Activated T-cell treated with anti-CD3 and anti-CD28 coated beads, Interleukin-2, amount 50 U/mL, for 72 hours (primary cell): ENCODE measurements around the gene LOXL1. TPM values are rescaled to one million over a fixed set of nuclear protein-coding genes. Genes with fewer than 3 reads are reported as not detected.

Experiments
- ATAC-seq, 2 donors: fragments of 150-1000 bp; cut with Tn5 transposase; replicated peaks in 1 of 2; 2 replicates each; pipeline ENCODE4 v1.10.0; 2021; ENCODE audit warnings: moderate library complexity in 2 of 2, mild to moderate bottlenecking in 1 of 2
- DNase-seq, 2 donors: peaks; one replicate each; pipeline ENCODE4 v3.0.0; 2021 to 2022; ENCODE audit warnings: mixed read lengths in 1 of 2
- H3K27ac Mint-ChIP-seq: one replicate; pipeline ENCODE4 v1.8.0; 2022; ENCODE audit warnings: mild to moderate bottlenecking, moderate library complexity, mixed read lengths
- H3K27me3 Mint-ChIP-seq: one replicate; pipeline ENCODE4 v1.8.0; 2022; ENCODE audit warnings: low read depth, mixed read lengths
- H3K36me3 Mint-ChIP-seq, 2 donors: one replicate each; pipeline ENCODE4 v1.8.0; 2022; ENCODE audit warnings: mixed read lengths in 2 of 2, mild to moderate bottlenecking in 1 of 2; ENCODE audit not compliant: insufficient read depth in 2 of 2
- H3K4me1 Mint-ChIP-seq: one replicate; pipeline ENCODE4 v1.8.0; 2022; ENCODE audit warnings: low read depth, mixed read lengths
- H3K4me3 Mint-ChIP-seq, 2 donors: one replicate each; pipeline ENCODE4 v1.8.0; 2022; ENCODE audit warnings: mild to moderate bottlenecking in 2 of 2, mixed read lengths in 2 of 2, moderate library complexity in 2 of 2
- H3K9me3 Mint-ChIP-seq, 2 donors: one replicate each; pipeline ENCODE4 v1.8.0; 2022; ENCODE audit warnings: mixed read lengths in 2 of 2
- total RNA-seq, 2 donors: library from RNA; stranded (reverse); gene quantifications; one replicate each; pipeline ENCODE4 v1.2.3, GENCODE V29; 2022

The LOXL1 gene
- total RNA-seq, 2 donors from 2014 or later = 1.9 to 2.5 TPM

- no peak overlapping the region for H3K4me3 Mint-ChIP-seq
- no peak overlapping the region for H3K27ac Mint-ChIP-seq
- H3K4me1 Mint-ChIP-seq = peaks cover 71% of the 10 kb centered on the region
Observed at GRCh38 chr15:73989001-73989798, 62.9 kb downstream of the LOXL1 start.

GRCh38 chr15:73990250-73991005 is 64.2 kb downstream of the LOXL1 start:
- Mint-ChIP-seq H3K4me3 (peak overlapping the region; percentile 39 to 100), H3K4me1 (peaks cover 62% of the 10 kb centered on the region), H3K9me3 (no peaks in the 10 kb centered on the region), H3K27me3 (no peaks in the 10 kb centered on the region), H3K36me3 (peaks cover 4 to 8% of the 10 kb centered on the region in 2 donors), H3K27ac (no peak overlapping the region)
- no peak for ATAC-seq
- no peak for DNase-seq

More at GRCh38 chr15:73989001-73989798, 62.9 kb downstream of the LOXL1 start:
- Mint-ChIP-seq H3K27me3 (no peaks in the 10 kb centered on the region), H3K9me3 (no peaks in the 10 kb centered on the region), H3K36me3 (peaks cover 0 to under 1% of the 10 kb centered on the region in 2 donors)
- ATAC-seq = no peak
- DNase-seq = no peak

- Mint-ChIP-seq H3K27me3 (no peaks in the 10 kb centered on the region), H3K9me3 (no peaks in the 10 kb centered on the region), H3K4me3 (peak overlapping the region; percentile 93 to 100), H3K27ac (peak overlapping the region; percentile 24), H3K4me1 (peaks cover 62% of the 10 kb centered on the region), H3K36me3 (peaks cover 4 to 10% of the 10 kb centered on the region in 2 donors)
- ATAC-seq = no peak
- no peak for DNase-seq
Observed at GRCh38 chr15:73991260-73991659, 65.0 kb downstream of the LOXL1 start.

- Mint-ChIP-seq H3K4me3 (peak within 1 kb of the TSS; percentile 93 to 100), H3K27ac (peak within 1 kb of the TSS; percentile 90), H3K4me1 (peaks cover 62% of the 10 kb centered on the region), H3K36me3 (peaks cover 4 to 10% of the 10 kb centered on the region in 2 donors), H3K27me3 (no peaks in the 10 kb centered on the region), H3K9me3 (no peaks in the 10 kb centered on the region)
- DNase-seq = peak; percentile 95 to 98
- peak; percentile 84 to 86 for ATAC-seq
Observed at GRCh38 chr15:73991726-73992593, 65.7 kb downstream of the LOXL1 start, which contains the start of gene STOML1. Gene STOML1, minus strand, starts transcription at chr15:73992295. Its CDS starts 72 bp downstream, at chr15:73992223.

- Mint-ChIP-seq H3K36me3 (peaks cover 7 to 11% of the 10 kb centered on the region in 2 donors), H3K9me3 (no peaks in the 10 kb centered on the region), H3K27ac (peak overlapping the region; percentile 90), H3K4me1 (peaks cover 62% of the 10 kb centered on the region), H3K27me3 (no peaks in the 10 kb centered on the region), H3K4me3 (peak overlapping the region; percentile 93 to 100)
- DNase-seq (no peak), ATAC-seq (no peak)
Observed at GRCh38 chr15:73992594-73992898, 66.3 kb downstream of the LOXL1 start.

- H3K36me3 Mint-ChIP-seq = peaks cover 7 to 14% of the 10 kb centered on the region in 2 donors
- H3K27ac Mint-ChIP-seq = no peak overlapping the region
- peaks cover 67% of the 10 kb centered on the region for H3K4me1 Mint-ChIP-seq
- ATAC-seq (no peak), DNase-seq (no peak)
- no peaks in the 10 kb centered on the region for H3K9me3 Mint-ChIP-seq
- H3K27me3 Mint-ChIP-seq = no peaks in the 10 kb centered on the region
- H3K4me3 Mint-ChIP-seq = peak overlapping the region; percentile 93 to 100
Observed at GRCh38 chr15:73993211-73993994, 67.1 kb downstream of the LOXL1 start.

GRCh38 chr15:73994413-73994883 is 68.2 kb downstream of the LOXL1 start, which contains the start of gene PML:
Gene PML, plus strand, starts transcription at chr15:73994716. Its CDS starts 97 bp downstream, at chr15:73994813.
- peak; percentile 96 to 98 for DNase-seq
- ATAC-seq = peak; percentile 88 to 89
- Mint-ChIP-seq H3K27ac (peak within 1 kb of the TSS; percentile 72), H3K27me3 (no peaks in the 10 kb centered on the region), H3K4me3 (peak within 1 kb of the TSS; percentile 93 to 100), H3K4me1 (peaks cover 76% of the 10 kb centered on the region), H3K36me3 (peaks cover 9 to 19% of the 10 kb centered on the region in 2 donors), H3K9me3 (no peaks in the 10 kb centered on the region)

GRCh38 chr15:73994912-73995622 is 68.8 kb downstream of the LOXL1 start:
- Mint-ChIP-seq H3K27me3 (no peaks in the 10 kb centered on the region), H3K36me3 (peaks cover 9 to 19% of the 10 kb centered on the region in 2 donors), H3K4me3 (peak overlapping the region; percentile 93 to 100), H3K4me1 (peaks cover 76% of the 10 kb centered on the region), H3K27ac (peak overlapping the region; percentile 72), H3K9me3 (no peaks in the 10 kb centered on the region)
- peak; percentile 0 for ATAC-seq
- DNase-seq = no peak

- Mint-ChIP-seq H3K36me3 (peaks cover 9 to 21% of the 10 kb centered on the region in 2 donors), H3K27me3 (no peaks in the 10 kb centered on the region), H3K4me3 (peak overlapping the region; percentile 93 to 100), H3K4me1 (peaks cover 72% of the 10 kb centered on the region), H3K27ac (peak overlapping the region; percentile 72), H3K9me3 (no peaks in the 10 kb centered on the region)
- DNase-seq (no peak), ATAC-seq (no peak)
Observed at GRCh38 chr15:73996267-73996666, 70.0 kb downstream of the LOXL1 start.

GRCh38 chr15:73996939-73997338 is 70.7 kb downstream of the LOXL1 start:
- Mint-ChIP-seq H3K4me1 (peaks cover 72% of the 10 kb centered on the region), H3K4me3 (peak overlapping the region; percentile 93 to 100), H3K27me3 (no peaks in the 10 kb centered on the region), H3K9me3 (no peaks in the 10 kb centered on the region), H3K36me3 (peaks cover 9 to 21% of the 10 kb centered on the region in 2 donors), H3K27ac (peak overlapping the region; percentile 72)
- no peak for DNase-seq
- no peak for ATAC-seq

GRCh38 chr15:73997986-73998385 is 71.7 kb downstream of the LOXL1 start:
- ATAC-seq (no peak), DNase-seq (no peak)
- peaks cover 64% of the 10 kb centered on the region for H3K4me1 Mint-ChIP-seq
- peak overlapping the region in 1 of 2 donors; percentile 9 for H3K4me3 Mint-ChIP-seq
- no peak overlapping the region for H3K27ac Mint-ChIP-seq
- H3K9me3 Mint-ChIP-seq = no peaks in the 10 kb centered on the region
- H3K27me3 Mint-ChIP-seq = no peaks in the 10 kb centered on the region
- peaks cover 9 to 21% of the 10 kb centered on the region in 2 donors for H3K36me3 Mint-ChIP-seq
